NCI-H1930 (cell line): ENCODE measurements around the gene SYT1.

Experiments
- DNase-seq, 2 experiments: peaks; one replicate each; lab custom pipeline; 2025; lab: John Stamatoyannopoulos, UW

SYT1 gene

GRCh38 chr12:79294590-79294989, 430.0 kb downstream of the SYT1 start:
- DNase-seq, result no peak

GRCh38 chr12:79295572-79295971, 431.0 kb downstream of the SYT1 start:
- DNase-seq, result no peak

GRCh38 chr12:79296133-79296532, 431.6 kb downstream of the SYT1 start:
- DNase-seq, result no peak

GRCh38 chr12:79296871-79297270, 432.3 kb downstream of the SYT1 start:
- DNase-seq, result no peak

GRCh38 chr12:79298506-79298905, 433.9 kb downstream of the SYT1 start:
- DNase-seq, result no peak

- no peak for DNase-seq
Observed at GRCh38 chr12:79299447-79300198, 435.0 kb downstream of the SYT1 start.

GRCh38 chr12:79300199-79300568, 435.6 kb downstream of the SYT1 start:
- DNase-seq, result peak in 1 of 2 experiments; percentile 6

- no peak for DNase-seq
Observed at GRCh38 chr12:79301181-79301580, 436.6 kb downstream of the SYT1 start.

- DNase-seq, result no peak
Observed at GRCh38 chr12:79302162-79302814, 437.7 kb downstream of the SYT1 start.

- DNase-seq, result no peak
Observed at GRCh38 chr12:79307340-79307739, 442.8 kb downstream of the SYT1 start.

- no peak for DNase-seq
Observed at GRCh38 chr12:79309039-79309438, 444.5 kb downstream of the SYT1 start.

- DNase-seq, result no peak
Observed at GRCh38 chr12:79317179-79317847, 452.7 kb downstream of the SYT1 start.

GRCh38 chr12:79322905-79323304, 458.3 kb downstream of the SYT1 start:
- DNase-seq, result no peak

GRCh38 chr12:79324571-79324970, 460.0 kb downstream of the SYT1 start:
- DNase-seq, result no peak

GRCh38 chr12:79326222-79326621, 461.6 kb downstream of the SYT1 start:
- no peak for DNase-seq

- DNase-seq, result no peak
Observed at GRCh38 chr12:79326663-79327062, 462.1 kb downstream of the SYT1 start.

- no peak for DNase-seq
Observed at GRCh38 chr12:79327465-79327864, 462.9 kb downstream of the SYT1 start.

- no peak for DNase-seq
Observed at GRCh38 chr12:79329933-79330332, 465.4 kb downstream of the SYT1 start.

GRCh38 chr12:79331870-79332269, 467.3 kb downstream of the SYT1 start:
- no peak for DNase-seq

GRCh38 chr12:79333144-79333543, 468.6 kb downstream of the SYT1 start:
- DNase-seq, result no peak

GRCh38 chr12:79337662-79338290, 473.2 kb downstream of the SYT1 start:
- DNase-seq, result no peak
